ENCODE measurements around the gene EMC8.
A peak's percentile ranks its signal among the peaks of the same experiment; 100 is the strongest.
"Not testable (repeated sequence)": the region's sequence is repeated elsewhere in the genome, so short reads cannot be mapped to it uniquely, and the experiment has no call there.

Gene EMC8

DNA sequence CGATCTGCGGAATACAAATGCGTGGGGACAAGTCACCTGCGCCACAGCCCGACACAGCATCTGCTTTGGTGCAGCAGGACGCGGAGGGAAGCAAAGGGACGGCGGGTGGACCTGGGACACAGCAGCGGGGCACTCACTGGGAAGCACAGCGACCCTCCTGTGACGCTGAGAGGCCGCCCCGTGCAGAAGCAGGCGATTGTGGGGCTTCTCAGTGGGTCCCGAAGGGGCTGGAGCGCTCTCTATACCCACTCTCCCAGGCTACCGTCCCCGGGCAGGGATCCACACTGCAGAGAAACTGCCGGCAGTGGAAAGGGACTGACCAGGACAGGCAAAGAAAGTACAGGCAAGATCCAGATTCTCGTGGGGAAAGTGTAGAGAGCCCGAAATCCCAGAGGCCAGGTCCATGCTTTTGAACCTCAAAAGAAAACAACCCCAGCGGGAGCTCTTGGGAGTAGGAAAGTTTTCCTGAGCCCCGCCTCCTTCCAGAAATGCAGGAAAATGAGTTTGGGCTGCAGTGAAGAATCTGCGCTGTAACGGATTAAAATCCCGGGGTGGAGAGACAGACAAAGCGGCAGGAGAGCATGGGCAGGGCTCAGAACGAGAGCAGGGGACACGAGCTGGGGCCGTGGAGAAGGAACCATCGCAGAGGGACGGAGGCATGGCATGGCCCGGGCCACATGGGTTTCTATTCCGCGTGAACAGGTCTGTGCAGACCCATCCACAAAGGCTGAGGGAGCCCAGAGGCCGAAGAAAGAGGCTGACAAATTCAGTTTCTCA, 12.9 kb upstream of the EMC8 start:
- no peak for DNase-seq

DNA sequence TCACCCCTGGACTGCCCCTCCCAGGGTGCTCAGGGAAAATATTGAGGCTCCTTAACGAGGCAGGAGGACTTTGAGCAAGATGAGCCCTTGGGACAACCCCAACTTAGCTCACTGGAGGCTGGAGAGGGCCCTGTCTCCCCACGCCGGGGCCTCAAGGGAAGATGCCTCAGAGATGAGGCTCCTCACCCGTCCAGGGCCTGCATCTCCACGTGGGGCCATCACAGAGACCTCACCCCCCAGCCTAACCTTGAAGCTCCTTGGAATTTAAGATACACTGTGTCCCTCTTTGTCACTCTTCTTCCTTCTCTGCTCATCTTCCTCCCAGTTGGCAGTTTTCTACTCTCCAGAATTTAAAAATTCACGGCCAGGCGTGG, 11.4 kb upstream of the EMC8 start:
- no peak for DNase-seq

DNA sequence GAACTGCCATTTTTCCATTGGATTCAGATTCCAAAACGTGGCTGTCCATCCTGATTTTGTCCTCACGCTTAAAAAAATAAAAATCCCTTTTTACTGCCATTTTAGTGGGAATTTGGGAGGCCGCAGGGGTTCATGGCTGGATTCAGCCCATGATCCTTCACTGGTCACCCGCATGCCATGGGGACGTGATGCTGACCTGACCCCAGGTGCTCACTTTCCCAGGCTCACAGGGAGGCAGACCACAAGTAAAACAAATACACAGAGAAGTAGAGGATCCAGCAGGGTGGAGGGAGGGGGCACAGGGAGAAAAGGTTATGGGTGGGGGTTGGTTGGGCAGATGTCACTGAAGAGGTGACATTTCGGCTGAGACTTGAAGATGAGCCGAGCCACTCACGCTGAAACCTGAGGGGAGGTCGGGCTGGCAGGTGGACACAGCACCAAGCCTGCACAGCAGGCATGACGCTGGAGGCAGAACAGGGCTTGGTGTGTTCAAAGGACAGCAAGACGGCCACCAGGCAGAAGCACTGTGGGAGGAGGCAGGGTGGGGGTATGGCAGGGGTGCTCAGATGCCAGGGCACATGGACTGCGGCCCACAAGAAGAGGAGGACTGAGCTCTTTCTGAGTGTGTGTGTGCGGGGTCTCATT, 10.9 kb upstream of the EMC8 start:
- DNase-seq = no peak

DNA sequence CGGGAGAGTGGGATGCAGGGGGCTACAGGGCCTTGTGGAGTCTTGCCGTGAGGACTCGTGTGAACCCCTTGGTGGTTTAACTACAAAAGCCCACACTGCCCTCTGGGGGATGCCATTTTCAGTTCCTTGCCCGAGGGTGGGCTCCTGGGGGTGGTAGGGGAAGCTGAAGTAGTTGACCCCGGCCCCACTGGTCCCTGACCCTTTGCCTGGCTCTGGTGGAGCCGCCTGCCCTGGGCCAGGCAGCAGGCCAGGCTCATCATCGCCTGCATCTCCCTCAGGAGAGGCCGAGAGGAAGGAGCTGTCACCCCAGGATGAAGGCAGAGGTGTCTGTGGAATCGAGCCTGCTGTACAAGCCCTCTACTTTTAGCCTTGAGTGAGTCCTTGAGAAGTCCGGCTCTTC, 10.3 kb upstream of the EMC8 start:
- DNase-seq = no peak

DNA sequence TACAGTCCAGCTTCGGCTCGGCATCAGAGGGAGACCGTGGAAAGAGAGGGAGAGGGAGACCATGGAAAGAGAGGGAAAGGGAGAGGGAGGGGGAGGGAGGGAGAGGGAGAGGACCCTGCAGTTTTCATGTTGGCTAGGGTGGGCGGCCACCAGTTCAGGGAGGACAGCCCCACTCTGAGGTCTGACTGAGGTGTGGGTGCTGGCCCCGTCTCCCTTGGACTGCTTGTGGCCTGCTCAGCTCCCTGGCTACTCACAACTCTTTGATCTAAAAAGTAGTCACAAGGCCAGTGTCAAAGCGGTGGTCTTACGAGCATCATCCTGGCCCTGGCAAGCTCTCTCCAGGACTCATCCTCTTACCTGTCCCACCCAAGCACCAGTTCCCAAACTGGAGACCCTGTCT, 9.6 kb upstream of the EMC8 start:
- no peak for DNase-seq

DNA sequence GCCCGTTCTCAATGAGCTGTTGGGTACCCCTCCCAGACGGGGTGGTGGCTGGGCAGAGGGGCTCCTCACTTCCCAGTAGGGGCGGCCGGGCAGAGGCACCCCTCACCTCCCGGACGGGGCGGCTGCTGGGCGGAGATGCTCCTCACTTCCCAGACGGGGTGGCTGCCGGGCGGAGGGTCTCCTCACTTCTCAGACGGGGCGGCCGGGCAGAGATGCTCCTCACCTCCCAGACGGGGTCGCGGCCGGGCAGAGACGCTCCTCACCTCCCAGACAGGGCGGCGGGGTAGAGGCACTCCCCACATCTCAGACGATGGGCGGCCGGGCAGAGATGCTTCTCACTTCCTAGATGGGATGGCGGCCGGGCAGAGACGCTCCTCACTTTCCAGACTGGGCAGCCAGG, 8.8 kb upstream of the EMC8 start:
- not testable (repeated sequence) for DNase-seq

DNA sequence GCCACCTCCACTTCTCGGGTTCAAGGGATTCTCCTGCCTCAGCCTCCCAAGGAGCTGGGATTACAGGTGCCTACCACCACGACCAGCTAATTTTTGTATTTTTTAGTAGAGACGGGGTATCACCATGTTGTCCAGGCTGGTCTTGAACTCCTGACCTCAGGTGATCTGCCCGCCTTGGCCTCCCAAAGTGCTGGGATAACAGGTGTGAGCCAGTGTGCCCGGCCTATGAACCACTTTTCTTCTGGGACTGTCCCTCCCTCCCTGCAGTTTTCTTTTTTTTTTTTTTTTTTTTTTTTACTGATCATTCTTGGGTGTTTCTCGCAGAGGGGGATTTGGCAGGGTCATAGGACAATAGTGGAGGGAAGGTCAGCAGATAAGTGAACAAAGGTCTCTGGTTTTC, 8.0 kb upstream of the EMC8 start:
- DNase-seq = not testable (repeated sequence)

DNA sequence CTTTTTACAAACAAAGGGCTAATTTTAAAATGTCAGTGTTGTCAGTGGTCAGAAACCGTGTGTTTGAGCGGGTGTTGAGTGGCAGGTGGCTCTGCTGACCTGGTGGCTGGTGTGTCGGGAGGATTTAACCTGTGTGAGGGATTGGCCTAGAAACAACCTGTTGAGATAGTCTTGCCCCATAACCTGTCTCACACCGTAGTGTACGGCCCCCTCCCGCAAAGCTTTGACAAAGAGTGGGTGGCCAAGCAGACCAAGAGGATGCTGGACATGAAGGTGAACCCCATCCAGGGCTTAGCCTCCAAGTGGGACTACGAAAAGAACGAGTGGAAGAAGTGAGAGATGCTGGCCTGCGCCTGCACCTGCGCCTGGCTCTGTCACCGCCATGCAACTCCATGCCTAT, 7.2 kb upstream of the EMC8 start:
- no peak for DNase-seq

DNA sequence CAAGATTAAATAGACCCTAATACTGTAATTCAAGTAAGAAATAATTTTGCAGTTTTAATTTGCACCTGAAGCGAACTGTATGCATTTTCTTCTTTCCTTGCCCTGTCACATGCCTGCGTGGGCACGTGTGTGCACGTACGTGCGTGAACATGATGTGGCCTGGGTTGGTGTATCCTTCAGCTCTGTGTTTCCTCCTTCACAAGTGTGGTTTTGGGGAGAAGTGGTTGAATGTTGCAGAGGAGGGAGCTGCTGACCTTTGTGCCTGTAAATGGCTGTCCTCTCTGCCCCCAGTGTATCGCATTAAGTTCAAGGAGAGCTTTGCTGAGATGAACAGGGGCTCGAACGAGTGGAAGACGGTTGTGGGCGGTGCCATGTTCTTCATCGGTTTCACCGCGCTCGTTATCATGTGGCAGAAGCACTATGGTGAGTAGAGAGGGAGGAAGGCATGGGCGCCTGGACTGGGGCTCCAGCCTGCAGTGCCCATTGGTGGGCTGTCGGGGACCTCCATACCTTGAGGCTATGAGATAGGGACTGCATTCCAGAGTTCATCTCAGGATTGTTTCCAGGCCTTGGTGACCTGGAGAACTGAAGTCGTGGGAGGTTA, 6.2 kb upstream of the EMC8 start:
- no peak for DNase-seq

DNA sequence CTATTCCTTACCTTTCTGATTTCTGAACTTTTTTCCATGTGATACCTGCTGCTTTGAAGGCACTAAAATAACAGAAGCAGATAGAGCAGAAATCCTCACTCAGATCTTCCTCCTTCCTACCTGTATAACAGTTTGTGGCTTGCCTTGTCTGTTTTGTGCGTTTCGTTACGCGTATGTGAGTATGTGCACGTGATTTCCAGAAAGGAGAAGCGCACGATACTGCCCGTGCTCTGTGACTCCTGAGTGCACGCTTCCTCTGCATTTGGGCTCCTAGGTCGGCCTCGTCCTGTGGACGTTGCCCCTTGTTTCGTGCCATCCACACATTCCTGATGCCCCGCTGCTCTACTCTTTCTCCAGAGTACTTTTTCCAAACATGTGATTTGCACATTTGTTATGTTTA, 4.2 kb upstream of the EMC8 start:
- no peak for DNase-seq

DNA sequence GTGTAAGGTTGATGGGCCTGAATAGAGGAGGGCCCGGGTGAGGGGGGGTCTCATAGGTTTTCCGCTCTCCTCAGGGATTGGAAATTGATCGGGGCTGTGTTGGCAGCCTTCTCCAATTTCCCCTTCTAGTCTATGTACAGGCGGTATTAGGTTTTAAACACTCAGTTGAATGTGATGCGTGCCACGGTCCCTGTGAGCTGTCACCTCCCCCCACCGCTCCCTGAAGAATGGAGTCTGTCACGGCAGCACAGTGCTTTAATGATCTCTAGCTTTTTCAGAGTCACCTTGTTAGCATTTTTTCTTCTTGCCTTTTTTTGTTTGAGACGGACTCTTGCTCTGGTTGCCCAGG, 951 bp upstream of the EMC8 start:
- DNase-seq = no peak

DNA sequence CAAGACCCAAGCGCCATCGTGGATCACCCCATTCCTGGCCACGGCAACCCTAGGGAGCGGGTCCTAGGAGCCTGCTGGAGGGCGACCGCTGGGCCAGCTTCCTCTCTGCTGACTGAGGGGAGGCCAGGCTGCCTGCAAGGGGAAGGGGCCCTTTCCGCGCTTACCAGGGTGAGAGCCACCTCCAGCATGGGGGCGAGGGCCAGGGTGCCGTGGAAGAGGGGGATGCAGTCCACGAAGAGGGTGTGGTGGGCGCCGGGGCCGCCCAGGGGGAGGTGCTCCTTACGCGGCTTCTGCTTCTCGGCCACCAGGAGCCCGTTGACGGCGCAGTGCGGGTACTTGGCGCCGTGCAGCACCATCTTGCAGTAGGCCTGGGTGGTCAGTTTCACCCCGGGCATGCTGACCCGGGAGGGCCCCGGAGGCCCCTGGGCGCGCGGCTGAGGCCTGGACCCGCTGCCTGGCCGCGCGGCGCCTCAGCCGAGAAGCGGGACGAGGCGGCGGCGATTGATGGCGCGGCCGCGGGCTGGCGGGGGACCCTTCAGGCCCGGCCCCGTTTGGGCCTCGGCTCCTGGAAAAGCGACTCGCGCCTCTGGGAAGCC, 345 bp downstream of the EMC8 start:
- peak; percentile 14 for DNase-seq

DNA sequence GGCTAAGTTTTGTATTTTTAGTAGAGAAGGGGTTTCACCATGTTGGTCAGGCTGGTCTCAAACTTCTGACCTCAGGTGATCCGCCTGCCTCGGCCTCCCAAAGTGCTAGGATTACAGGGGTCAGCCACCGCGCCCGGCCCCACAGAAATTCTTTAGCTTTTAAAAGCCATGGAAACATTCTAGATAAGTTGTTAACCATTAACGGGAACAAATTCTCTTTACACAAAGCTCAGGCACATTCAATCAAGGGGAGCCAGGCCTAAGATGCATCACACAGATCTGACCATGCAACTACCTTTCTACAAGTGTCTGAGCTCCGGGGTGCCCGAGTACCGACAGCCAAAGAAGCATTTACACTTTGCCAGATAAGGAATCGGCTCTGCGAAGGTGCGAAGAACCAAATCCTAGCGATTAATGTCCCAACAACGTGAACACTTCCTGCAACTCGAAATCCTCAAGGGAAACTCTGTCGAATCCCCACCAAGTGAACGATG, 1.0 kb downstream of the EMC8 start:
- DNase-seq = no peak

DNA sequence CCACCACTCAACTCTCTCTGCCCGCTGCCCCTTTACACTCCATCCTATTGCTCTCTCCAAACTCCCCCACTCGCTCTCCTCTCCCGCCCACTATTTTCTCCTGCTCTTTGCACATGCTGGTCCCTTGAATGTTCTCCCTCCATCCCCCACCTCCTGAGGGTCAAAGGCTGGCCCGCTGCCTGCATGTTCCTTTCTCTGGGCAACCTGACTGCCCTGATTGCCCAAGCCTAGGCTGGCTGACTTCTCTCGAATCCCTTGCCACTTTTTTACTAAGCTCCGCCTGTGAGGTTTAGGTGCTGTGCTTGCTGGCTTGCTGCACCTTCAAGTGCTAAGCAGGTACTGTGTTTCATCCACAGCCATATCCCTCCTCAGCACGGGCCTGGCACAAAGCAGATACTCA, 2.7 kb downstream of the EMC8 start:
- DNase-seq = no peak

DNA sequence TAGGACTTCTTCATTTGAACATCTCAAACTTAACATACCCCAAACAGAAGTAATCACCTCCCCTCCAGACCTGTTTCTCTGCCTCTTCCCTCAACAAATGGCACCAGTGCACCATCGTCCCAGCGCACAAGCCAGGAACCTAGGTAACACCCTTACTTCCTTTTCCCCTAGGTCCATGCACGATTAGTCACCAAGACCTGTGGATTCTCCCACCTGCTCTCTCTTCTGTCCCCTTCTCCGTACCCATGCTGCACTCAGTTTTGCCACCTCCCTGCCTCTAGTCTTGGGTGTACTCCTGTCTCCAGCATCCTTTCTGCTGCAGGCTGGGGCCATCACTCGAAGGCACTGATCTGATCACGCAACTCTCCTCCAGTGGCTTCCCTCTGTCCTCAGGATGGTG, 3.2 kb downstream of the EMC8 start:
- DNase-seq = no peak

DNA sequence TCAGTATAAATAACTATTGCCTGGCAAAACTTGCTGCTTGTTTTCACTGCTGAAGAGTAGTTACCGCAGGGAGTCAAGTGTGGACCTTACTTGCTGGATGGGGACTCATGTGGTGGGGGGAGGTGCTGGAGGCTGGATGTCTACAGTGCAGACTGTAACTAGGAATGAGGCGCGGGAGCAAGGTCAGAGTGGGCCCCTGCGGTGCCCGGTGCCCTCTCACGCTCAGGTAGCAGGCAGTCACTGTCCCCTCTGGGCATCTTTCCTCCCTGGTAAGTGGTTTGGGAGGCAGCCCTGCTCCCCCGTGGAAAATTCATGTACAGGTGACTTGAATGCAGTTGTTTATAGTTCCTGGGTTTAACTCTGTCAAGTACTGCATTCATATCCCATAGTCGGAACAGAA, 4.6 kb downstream of the EMC8 start:
- no peak for DNase-seq

DNA sequence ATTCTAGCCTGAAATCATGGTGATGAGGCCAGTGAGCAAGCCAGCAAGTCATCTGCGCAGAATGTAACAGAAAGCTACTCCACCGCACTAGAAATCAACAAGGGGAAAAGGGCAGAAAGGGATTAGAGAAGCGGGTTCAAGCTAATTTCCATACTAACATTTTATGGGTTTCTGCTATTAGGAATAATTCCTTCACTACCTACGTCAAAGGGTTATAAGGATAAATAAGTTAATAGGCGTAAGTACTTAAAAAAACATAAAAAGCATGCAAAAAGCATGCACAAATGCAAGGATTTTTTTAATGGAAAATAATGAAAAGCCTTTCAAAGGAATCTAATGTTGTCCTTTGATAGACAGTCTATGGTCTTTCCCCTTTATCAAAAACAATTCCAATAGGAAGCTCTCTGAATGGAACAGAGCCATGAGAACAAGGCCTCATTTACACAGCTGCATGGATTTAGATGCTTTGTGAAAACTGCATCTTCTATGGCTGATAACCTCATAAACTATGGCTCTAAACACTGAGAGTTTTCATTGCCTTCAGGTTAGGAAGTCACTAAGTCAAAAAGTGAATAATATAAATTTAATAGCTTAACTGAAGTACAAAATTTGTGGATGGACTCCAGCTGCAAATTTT, 5.6 kb downstream of the EMC8 start:
- no peak for DNase-seq

DNA sequence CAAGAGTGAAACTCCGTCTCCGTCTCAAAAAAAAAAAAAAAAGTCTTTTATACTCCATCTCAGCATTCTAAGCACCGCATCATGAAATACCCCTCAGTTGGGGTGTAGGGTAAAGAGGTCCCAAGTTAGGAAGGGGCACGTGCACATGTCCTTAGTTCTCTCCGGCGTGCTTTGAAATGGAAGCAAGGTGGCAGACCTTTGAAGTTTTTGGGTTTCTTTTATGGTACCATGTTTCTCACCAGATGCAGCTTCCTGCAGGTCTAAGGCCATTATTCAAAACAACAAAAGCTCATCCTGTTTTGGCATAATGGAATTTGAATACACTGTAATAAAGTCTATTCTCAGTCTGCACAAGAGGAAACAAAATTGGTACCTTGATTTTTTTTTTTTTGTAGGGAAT, 9.6 kb downstream of the EMC8 start:
- DNase-seq = no peak

DNA sequence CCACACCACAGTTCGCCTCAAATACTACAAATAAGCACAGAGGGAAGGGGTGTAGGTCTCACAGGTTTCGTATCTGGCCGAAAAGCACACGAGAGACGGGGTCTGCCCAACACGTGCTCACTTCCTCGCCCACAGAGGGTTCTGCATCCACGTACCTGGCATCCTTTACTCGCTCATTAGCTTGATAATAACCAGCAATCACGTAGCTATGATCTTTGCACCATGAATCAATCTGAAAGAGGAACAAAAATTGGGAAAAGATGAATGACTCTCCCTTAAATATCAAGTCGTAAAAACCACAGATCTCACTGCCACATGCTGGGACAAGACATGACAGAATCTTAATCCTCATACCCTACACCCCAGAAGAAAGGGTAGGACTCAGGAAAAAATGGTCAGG, 10.5 kb downstream of the EMC8 start:
- DNase-seq = no peak

DNA sequence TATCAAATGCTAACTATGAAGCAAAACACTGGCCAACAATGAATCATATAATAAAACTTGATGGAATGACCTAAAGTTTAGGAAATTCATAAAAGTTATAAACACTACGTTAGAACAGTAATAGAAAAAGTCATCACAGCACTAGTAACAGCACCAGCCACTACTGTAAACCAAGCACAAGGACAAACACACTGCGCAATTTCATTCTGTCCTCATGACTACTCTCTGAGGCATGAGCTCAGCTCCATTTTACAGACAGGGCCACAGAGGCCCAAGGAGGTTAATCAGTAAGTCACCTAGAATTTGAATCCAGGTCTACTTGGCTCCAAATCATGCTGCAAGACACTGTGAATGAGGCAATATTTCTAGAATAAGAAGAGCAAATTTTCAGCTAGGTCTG, 13.4 kb downstream of the EMC8 start:
- no peak for DNase-seq

DNA sequence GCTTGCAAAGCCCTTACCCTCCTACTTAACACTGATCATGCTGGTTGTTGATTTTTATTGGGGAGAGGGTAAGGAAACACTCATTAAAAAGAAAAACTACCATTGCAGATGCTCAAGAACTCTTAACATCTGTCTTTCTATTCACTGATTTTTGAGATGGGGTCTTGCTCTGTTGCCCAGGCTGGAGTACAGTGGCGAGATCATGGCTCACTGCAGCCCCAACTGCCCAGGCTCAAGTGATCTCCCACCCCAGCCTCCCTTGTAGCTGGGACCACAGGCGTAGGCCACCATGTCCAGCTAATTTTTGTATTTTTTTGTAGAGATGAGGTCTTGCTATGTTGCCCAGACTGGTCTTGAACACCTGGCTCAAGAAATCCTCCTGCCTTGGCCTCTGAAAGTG, 14.5 kb downstream of the EMC8 start:
- no peak for DNase-seq

DNA sequence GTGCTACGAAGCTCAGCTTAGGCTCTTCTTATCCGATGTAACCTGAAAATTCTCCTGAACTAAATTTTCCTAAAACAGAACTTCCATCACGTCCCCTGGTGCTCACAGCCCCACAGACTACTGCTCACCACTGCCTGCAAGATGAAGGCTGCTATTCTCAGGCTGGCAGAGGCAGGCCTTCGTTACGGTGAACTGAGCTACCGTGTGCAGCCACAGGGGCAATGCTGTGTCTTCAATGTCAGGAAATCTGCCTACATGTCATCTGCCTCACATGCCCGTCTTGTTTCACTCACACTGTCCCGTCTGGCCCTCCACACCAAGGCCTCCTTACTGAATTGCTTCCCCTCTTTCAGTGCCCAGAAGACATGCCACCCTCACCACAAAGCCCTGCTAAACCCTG, 15.9 kb downstream of the EMC8 start:
- no peak for DNase-seq

DNA sequence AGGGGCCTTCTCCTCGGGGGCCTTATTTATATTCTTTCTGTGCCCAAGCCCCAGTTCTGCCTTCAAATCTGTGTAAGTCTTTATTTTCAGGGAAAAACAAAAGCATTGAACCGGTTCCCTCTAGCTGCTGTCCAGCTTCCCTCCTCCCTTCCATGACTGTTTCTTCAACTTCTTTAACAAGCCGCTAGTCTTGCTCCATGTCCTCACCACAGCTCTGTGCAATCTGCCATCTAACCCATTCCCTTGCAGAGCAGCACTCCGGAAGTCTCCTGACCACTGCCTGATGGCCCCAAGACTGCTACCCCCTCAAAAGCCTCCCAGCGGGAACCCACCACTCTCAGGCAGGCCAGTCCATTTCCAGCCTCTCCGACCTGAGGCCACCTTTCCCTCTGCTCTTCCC, 16.9 kb downstream of the EMC8 start:
- no peak for DNase-seq

All from effector CD4-positive, alpha-beta T cell (primary cell).